NCI-H1105 (cell line): Measurements from ENCODE around the gene ETV3L.
A peak's percentile ranks its signal among the peaks of the same experiment; 100 is the strongest.
"Not testable (repeated sequence)": the region's sequence is repeated elsewhere in the genome, so short reads cannot be mapped to it uniquely, and the experiment has no call there.

Source experiments
- DNase-seq: peaks from one replicate; lab custom pipeline; 2025; lab: John Stamatoyannopoulos, UW

The ETV3L gene

DNA sequence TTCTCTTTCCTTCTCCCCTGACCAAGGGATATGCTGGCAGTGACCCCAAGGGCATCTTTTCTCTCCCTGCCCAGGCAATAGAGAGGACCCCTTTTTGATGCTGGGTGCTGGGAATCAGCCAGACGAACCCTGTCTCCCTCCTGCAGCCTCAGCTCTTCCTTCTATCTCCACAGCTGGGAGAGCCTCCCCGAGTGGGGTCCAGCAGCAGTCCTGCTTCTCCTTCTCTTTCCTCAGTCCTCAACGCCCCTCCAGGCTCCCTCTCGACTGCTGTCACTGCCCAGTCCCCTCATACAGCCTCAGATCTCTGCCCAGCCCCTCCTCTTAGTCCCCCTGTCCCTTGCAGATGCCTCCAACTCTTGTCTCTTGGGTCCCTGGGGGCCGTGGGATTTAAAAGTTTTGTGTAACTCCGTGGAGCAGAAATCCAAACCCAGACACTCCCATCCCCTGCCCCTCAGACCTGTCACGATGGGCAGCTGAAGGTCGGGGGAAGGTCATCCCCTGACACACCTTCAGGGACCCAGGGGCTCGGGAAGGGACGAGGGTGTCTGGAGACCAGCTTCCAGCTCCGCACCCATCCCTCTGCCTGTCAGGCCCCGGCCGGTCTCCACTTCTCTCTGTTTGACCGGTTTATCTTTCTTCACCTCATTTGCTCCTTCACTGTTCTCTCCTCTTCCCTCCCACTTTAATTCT lies 5.8 kb upstream of the ETV3L start:
- DNase-seq = no peak

DNA sequence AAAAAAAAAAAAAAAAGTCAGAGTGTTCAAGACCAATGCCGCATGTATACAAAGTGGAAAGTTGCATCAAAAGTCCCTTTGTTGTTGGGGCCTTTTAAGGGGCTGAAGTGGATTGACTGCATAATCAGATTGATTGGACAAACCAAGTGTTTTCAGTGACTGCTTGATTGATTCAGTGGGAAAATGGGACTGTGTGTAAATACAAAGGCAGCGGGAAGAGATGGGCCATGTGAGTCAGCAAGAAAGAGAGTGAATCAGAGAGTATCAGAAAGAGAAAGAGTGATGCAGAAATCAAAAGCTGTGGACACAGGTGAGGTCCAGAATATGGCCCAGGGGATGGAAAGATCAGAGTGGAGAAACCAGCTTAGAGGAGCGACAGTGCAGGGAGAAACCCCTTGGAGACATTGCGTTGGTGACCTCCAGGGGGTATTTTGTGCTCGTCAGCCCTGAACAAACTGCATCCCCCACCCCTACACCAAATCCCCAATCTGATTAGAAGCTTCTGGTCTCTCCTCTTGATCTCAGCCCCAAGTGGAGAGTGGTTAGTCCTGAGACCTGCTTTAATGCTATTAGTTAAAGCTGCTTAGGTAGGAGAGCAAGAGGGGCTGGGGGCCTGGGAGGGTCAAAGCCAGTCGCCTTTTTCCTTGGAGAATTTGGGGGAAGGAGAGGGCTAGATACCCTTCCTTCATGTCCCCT lies 5.1 kb upstream of the ETV3L start:
- DNase-seq = no peak

DNA sequence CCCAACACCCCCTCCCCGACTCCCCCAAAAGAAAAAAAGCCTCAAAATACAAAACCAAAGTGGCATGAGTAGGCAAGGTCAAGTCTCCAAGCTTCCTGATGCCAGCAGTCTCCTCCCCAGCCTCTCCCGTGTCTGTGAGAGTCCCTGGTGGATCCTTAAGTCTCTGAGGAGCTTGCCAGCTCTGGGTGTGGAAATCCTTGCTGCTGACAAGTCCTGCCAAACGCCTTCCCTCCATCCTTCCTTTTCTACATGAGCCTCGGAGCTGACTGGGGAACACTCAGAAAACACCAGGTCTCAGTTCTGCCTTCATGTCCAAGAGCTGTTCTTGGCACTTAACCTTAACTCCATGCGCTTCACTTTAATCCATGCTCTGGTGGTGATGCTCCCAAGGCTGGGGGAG lies 3.7 kb upstream of the ETV3L start:
- DNase-seq = no peak

DNA sequence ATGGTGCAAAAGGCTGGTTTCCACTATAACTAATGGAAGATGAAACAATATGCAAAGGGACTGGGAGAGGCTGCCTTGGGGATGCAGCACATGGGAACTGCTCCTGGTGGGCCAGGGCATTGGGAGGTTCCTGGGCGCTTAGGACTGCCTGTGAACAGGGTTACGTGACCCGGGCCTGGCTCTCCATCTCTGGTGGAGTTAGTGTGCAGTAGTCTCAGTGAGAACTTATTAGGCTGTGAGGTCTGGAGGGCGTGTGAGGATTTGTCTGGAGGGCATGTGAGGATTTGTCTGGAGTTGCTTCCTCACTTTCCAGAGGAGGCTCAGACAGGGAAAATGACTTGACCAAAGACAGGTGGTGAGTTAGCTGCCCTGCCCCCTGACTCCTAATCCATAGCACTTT lies 1.5 kb upstream of the ETV3L start:
- no peak for DNase-seq

DNA sequence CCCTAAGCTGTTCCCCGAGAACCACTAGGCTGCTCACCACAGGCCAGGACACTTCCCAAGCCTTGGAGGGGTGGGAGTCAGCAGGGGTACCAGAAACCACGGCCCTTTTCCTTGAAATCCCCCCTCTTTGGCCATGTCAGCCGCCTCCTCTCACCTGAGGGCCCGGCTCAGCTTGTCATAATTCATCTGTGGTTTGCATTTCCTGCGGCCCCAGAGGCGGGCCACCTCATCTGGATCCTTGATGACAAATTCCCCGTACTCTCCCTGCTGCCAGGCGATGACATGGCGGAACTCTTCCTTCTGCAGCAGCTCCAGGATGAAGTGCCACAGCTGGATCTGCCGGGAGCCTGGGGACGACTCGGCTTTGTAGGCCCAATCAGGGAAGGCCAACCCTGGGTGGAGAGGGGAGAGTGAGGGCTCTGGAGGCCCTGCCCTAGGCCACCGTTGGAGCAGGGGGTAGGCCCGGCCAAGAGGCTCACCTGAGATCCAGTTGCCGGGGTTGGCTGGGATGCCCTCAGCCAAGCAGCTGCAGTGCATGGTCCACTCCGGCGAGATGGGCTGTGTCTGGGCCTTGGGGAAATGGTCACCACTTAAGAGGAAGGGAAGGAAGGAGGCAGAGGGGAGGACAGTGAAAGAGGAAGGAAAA lies 498 bp downstream of the ETV3L start:
- DNase-seq = not testable (repeated sequence)

DNA sequence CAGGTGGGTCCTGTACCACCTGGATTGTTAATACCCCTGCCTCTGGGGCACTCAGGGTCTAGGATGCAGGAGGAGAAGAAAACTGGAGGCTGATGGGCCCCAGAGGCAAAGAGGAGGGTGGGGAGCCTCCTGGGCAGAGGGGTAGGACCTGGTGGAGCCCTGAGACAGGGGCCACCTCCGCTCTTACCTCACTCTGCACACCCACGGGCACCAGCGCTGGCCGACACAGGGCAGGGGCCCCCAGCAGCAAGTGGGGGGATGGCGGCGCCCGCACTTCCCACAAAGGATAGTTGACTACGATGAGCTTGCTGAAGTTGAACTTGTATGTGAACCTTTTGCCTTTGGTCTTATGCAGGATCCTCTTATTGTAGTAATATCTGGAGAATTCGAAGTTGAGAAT lies 1.1 kb downstream of the ETV3L start:
- no peak for DNase-seq

DNA sequence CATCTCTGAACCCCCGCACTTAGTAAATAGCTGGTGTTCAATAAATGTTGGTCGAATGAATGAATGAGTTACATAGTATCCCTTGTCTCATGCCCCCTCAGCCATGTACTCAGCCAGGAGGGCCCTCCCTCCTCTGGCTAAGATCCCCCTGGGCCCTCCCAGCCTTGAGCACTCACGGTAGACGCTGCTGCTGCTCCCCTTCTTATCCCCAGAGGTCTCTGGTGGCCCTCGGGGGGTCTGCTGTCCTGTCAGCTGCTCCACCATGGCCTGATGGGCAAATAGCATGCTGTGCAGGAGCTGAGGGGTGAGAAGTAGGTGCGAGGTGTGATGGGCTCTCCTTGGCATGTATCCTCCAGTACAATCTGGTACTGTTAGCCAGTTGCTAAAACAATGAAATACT lies 1.9 kb downstream of the ETV3L start:
- no peak for DNase-seq

DNA sequence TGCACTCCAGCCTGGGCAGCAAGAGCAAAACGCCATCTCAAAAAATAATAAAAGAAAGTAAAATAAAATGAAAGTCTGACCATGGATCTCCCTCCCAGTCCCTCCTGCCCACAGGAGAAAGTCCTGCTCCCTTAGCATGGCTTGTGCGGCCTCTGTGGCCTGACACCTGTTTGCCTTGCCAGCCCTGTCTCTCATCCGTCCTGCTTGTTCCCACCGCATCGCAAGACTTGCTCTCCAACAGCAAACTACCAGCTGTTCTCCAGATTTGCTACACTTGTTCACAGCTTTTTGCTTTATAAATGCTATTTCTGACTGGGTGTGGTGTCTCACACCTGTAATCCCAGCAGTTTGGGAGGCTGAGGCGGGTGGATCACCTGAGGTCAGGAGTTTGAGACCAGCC lies 2.7 kb downstream of the ETV3L start:
- no peak for DNase-seq

DNA sequence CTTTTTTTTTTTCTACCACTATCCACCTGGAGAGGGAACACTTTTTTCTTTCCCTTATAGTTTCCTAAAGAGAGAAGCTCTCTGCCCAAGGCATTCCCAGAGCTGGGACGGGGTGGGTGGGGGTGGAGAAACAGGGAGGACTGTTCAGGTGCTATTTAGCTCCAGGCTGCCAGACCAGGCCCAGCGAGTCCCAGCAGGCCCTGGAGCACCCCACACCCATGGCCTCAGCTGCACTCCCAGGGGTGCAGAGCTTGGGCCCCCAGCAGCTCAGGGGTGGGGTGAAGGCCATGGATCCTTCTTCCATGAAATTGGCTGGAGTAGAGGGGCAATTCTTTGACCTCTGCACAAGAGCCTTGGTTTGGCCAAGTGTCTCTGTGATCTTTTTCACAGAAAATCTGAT lies 4.1 kb downstream of the ETV3L start:
- no peak for DNase-seq

DNA sequence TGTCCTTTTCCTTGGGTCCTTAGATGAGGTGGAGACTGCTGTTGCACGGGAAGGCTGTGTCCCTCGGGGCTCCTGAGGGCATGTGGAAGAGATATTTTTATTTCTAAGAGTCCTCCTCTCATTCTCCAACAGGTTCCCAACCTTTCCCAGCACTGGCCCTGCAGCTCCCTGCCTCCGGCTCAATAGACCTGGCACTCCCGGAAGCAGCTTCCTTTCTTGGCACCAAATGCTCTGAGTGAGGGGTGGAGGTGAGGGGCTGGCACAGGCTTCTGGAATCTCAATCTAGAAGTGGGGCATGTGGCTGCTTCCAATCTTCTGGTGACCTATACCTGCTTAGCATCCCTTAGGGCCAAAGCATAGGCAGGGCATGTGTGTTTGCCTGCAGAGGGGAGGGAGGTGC lies 4.5 kb downstream of the ETV3L start:
- no peak for DNase-seq

DNA sequence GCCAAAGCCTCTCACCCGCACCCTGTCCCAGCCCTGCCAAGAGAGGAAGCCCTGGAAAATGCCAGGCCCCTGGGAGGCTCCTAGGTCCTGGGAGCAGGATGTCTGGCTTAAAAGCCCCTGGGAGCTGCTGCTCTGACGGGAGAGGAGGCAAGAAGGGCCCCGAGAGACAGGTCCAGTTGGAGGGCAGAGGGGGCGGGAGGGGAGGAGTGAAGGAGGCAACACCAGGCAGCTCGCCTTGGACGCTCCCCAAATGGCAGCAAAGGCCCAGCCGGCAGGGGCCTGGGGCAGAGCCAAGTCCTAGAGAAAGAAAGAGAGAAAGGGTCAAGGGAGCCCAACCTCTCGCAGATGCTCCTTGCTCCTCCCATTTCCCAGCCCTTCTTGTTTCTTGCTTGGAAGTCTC lies 6.8 kb downstream of the ETV3L start:
- no peak for DNase-seq

DNA sequence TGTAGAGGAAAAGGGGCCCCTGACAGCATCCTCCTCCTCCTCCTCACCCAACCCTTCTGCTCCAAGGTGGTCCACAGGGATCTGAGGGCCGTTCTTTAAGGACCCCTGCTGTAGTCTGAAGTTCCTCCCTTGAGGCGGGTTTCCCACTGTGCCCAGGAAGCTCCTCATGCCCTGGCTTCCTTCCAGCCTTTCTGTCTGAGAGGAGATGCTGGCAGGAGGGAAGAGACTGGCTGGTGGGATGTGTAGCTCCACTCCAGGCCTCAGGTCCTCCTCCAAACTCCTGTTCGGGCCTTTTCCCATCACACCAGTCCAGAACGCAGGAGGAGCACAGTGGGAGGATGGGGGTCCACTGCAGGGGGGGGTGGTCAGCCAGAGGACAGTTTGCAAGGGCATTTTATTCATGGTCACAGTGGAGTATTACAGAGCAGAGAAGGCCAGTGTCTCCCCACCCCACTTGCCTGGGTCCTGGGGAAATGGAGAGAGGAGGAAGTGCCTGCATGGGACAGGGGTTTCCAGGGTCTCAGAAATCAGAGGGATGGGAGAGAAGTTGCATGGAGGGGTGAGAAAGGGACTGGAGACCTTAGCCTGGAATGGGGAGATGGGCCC lies 7.8 kb downstream of the ETV3L start:
- no peak for DNase-seq

DNA sequence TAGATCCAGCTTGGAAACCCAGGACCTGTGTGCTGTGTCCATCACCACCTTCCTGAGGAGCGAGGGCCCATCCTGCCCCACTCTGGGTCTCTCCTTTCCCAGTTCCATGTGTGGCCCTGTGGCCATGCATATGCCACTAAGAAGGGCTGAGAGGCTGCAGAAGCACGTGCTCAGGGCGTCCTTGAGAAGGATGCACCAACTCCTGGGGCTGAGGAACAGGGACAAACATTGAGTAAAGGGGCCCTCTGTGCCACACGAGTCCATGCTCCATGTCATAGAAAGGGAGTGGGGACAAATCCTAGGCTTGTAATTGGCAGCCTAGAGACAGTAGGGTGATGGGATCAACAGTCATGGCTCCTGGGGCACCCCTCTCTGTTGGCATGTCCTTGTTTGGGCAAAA lies 8.4 kb downstream of the ETV3L start:
- DNase-seq = no peak

DNA sequence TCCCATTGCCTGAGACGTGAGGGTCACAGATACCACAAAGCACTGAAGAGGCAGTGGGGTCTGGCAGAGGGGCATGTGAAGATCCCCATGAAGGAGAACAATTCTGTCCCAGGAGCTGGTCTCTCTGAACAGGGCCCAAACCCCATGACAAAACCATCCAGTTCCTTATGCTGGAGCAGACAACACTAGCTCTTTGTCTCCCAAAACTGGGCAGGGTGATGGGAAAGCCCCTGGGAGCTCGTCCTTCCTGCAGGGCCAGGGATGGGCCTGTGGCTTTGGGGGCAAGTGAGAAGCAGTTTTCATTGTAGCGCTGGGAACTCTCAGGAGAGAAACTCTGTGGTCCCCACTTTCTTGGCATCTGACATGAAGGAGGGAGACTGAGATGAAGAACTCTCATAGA lies 8.8 kb downstream of the ETV3L start:
- no peak for DNase-seq

DNA sequence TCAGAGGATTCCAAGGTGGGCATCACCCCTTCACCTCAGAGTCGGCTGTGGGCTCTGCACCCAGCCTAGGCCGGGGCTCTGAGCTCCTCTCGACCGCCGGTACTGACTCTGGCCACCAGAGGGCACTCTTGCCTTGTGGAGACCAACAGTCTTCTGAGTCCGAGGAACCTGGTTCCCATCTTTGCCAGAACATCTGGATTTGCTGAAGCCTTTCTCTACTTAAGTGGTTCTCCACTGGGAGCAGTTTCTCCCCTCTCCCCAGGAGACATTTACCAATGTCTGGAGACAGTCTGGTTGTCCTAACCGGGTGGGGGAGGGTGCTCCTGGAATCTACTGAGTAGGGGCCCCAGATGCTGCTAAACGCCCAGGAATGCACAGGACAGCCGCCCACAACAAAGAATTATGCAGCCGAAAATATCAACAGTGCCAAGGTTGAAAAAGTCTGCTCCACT lies 9.4 kb downstream of the ETV3L start:
- DNase-seq = peak; percentile 70

DNA sequence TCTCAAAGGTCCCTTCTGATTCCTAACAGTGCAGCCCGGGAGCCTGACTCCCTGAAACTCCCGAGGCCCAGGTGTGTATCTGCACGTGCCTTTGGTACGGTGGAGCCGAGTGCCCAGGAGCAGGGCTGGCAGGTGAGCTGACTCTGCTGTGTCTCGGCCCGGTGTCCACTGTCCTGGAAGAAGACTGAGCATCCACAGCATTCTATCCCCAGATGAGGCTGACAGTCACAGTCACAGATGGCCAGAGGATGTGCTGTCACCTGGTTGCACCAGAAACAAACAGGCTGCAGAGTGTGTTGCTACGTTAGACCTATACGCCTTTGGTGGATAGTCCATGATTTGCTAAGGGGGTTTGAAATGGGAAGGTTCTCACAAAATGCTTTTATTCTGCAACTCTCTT lies 9.8 kb downstream of the ETV3L start:
- DNase-seq = no peak

DNA sequence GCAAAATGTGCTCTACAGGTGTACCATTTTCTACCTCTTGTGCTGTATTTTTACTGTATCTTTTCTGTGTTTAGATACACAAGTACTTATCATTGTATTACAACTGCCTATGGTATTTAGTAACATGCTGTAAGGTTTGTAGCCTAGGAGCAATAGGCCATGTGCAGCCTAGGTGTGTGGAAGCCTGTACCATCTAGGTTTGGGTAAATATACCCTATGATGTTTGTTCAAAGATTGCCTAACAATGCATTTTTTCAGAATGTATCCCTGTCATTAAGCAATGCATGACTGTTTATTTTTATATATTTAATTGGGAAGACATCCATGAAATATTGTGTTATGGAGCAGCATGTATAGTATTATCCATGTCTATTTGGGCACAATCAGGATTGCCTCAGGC lies 11.0 kb downstream of the ETV3L start:
- no peak for DNase-seq

DNA sequence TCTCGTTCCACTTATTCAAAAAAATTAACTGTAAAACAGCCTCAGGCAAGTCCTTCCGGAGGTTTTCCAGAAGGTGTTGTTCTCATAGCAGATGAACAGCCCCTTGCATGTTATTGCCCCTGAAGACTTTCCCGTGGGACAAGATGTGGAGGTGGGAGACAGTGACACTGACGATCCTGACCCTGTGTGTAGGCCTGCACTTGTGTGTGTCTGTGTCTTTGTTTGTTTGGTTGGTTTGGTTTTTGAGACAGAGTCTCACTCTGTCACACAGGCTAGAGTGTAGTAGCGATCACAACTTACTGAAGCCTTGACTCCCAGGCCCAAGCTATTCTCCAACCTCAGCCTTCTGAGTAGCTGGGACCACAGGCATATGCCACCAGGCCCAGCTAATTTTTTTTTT lies 12.6 kb downstream of the ETV3L start:
- no peak for DNase-seq

DNA sequence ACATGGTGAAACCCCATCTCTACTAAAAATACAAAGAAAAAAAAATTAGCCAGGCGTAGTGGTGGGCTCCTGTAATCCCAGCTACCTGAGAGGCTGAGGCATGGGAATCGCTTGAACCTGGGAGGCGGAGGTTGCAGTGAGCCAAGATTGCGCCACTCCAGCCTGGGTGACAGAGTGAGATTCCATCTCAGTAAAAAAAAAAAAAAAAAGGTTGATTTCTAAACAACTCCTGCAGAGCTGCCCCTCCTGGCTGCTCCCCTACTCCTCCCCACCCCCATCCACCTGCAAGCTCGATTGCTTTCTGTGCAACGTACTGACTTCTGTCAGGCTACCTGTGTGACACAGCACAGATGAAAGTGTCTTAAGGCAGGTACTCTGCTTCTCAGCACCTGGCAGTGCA lies 13.3 kb downstream of the ETV3L start:
- no peak for DNase-seq

DNA sequence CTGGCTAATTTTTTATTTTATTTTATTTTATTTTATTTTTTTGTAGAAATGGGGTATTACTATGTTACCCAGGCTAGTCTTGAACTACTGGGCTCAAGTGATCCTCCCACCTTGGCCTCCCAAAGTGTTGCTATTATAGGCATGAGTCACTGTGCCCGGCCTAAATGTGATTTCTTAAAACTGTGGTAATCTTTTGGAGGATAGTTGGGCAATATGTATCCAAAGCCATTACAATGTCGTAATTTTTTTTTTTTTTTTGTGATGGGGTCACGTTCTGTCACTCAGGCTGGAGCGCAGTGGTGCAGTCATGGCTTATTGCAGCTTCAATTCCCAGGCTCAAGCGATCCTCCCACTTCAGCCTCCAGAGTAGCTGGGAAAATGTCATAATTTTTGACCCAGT lies 14.2 kb downstream of the ETV3L start:
- no peak for DNase-seq

DNA sequence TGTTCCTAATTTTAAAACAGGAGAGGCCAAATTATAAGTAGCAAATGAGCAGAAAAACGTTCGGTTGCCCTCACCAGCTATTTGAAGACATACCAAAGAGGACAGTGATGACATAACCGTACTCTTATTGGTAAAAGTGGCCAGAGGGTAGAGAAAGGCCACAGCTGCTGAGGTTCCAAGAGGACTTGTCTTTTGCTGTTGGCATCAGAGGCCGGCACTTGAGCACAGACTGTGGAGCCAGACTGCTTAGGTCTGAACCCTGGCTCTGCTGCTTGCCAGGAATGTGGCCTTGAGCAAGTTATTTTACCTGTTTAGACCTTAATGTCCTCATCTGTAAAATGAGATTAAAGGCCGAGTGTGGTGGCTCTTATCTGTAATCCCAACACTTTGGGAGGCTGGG lies 14.9 kb downstream of the ETV3L start:
- no peak for DNase-seq

DNA sequence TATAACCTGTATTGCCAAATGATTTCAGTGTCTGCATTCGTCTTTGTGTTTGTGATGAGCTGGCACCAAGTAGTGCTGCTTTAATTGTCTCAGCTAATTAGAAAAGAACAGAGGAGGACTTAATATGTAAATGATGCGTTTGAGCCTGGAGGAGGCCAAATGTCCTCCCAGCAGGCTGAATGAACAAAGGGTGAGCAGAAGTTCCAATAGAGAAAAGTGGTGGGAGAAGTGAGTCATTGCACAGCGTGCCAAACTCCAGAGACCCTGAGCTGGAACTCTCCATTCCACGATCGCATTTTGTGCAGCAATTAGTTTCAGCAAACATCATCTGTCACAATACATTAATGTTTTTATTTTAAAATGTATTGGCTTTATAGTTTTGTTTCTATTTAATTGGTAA lies 17.9 kb downstream of the ETV3L start:
- DNase-seq = no peak

DNA sequence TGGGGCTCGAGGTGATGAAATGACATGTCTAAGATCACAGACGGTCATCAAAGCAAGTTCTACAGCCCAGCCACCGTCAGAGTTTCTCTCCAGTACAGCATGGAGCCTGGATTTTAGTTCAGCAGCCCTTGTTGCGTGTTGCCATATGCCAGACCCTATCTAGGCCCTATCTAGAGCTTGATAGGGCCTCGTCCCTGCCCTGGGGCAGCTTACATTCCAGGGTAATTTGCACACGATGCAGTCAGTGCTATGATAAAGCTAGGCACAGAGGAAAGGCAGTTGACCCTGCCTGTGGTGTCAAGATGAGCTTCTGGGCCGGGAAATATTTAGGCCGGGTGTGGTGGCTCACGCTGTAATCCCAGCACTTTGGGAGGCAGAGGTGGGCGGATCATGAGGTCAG lies 18.9 kb downstream of the ETV3L start:
- DNase-seq = no peak
